Activated CD4-positive, alpha-beta T cell treated with anti-CD3 and anti-CD28 coated beads, Interleukin-2, amount 10 ng/mL, durations not matched to agents 7 days and 5 days (primary cell): ENCODE measurements around the gene IL3. TPM values are rescaled to one million over a fixed set of nuclear protein-coding genes. Genes with fewer than 3 reads are reported as not detected.
A peak's percentile ranks its signal among the peaks of the same experiment; 100 is the strongest.

Experiments used
- CTCF ChIA-PET: fragments of 350-600 bp; sonication (Branson Sonifier 250); formaldehyde crosslinking; loops from one replicate; lab custom pipeline; 2021; ENCODE audit warnings: antibody characterized with exemption; lab: Charles Lee
- POLR2A ChIA-PET: fragments of 350-600 bp; sonication (Branson Sonifier 250); formaldehyde crosslinking; loops from one replicate; lab custom pipeline; 2021; ENCODE audit warnings: antibody characterized with exemption; lab: Charles Lee
- DNase-seq: peaks from one replicate; pipeline ENCODE4 v3.0.0-alpha.2; 2020
- H3K27ac Mint-ChIP-seq: one replicate; pipeline ENCODE4 v1.8.0; 2021; ENCODE audit warnings: mild to moderate bottlenecking, moderate library complexity, mixed read lengths
- H3K27me3 Mint-ChIP-seq: one replicate; pipeline ENCODE4 v1.8.0; 2021; ENCODE audit warnings: mixed read lengths
- H3K36me3 Mint-ChIP-seq: one replicate; pipeline ENCODE4 v1.8.0; 2021; ENCODE audit warnings: low read depth, mixed read lengths
- H3K4me1 Mint-ChIP-seq: one replicate; pipeline ENCODE4 v1.8.0; 2021; ENCODE audit warnings: mixed read lengths
- H3K4me3 Mint-ChIP-seq: one replicate; pipeline ENCODE4 v1.8.0; 2021; ENCODE audit warnings: mild to moderate bottlenecking, moderate library complexity, mixed read lengths
- H3K9me3 Mint-ChIP-seq: one replicate; pipeline ENCODE4 v1.8.0; 2021; ENCODE audit warnings: mixed read lengths
- total RNA-seq, 2 experiments: library from RNA; stranded (reverse); gene quantifications; one replicate each; pipeline ENCODE4 v1.2.3, GENCODE V29; 2021

The IL3 gene
- total RNA-seq, 2 experiments from 2014 or later: 0.20 to 0.40 TPM

- no peak for DNase-seq
- H3K36me3 Mint-ChIP-seq: peaks cover 3% of the 10 kb centered on the region
- ChIA-PET CTCF (interaction anchor here (1.3 to 2.1 kb wide), 4 partner anchors 20 to 171 kb away, joined by 3 to 5 read pairs (median 4); partner anchors contain the start of gene CSF2), POLR2A (no interaction called here)
- H3K4me3 Mint-ChIP-seq: no peak overlapping the region
- no peak overlapping the region for H3K27ac Mint-ChIP-seq
- H3K9me3 Mint-ChIP-seq: peaks cover 4% of the 10 kb centered on the region
- H3K4me1 Mint-ChIP-seq: peaks cover 41% of the 10 kb centered on the region
- no peaks in the 10 kb centered on the region for H3K27me3 Mint-ChIP-seq
These were observed 34.6 kb downstream of the IL3 start for GRCh38 chr5:132095077-132095410.

GRCh38 chr5:132095424-132095972 is 35.0 kb downstream of the IL3 start:
- Mint-ChIP-seq H3K4me1 (peaks cover 41% of the 10 kb centered on the region), H3K9me3 (peaks cover 2% of the 10 kb centered on the region), H3K27ac (no peak overlapping the region), H3K36me3 (peaks cover 2% of the 10 kb centered on the region), H3K4me3 (no peak overlapping the region), H3K27me3 (no peaks in the 10 kb centered on the region)
- POLR2A ChIA-PET: no interaction called here
- DNase-seq: no peak
- CTCF ChIA-PET: interaction anchor here (1.3 to 1.8 kb wide), 4 partner anchors 9 to 85 kb away, joined by 3 to 5 read pairs (median 3); no protein-coding TSS in a partner anchor

- POLR2A ChIA-PET: no interaction called here
- Mint-ChIP-seq H3K27me3 (no peaks in the 10 kb centered on the region), H3K27ac (no peak overlapping the region), H3K36me3 (no peaks in the 10 kb centered on the region), H3K4me3 (no peak overlapping the region), H3K4me1 (peaks cover 52% of the 10 kb centered on the region), H3K9me3 (no peaks in the 10 kb centered on the region)
- CTCF ChIA-PET: interaction anchor here (0.5 to 2.1 kb wide), 10 partner anchors 9 to 84 kb away, joined by 3 to 7 read pairs (median 4); no protein-coding TSS in a partner anchor
- no peak for DNase-seq
These were observed 36.4 kb downstream of the IL3 start for GRCh38 chr5:132096904-132097303.

- ChIA-PET CTCF (interaction anchor here (0.5 to 2.1 kb wide), 5 partner anchors 10 to 26 kb away, joined by 3 to 7 read pairs (median 4); no protein-coding TSS in a partner anchor), POLR2A (no interaction called here)
- H3K4me3 Mint-ChIP-seq: no peak overlapping the region
These were observed 37.7 kb downstream of the IL3 start for GRCh38 chr5:132098151-132098594.

GRCh38 chr5:132098621-132099020 is 38.2 kb downstream of the IL3 start:
- DNase-seq: no peak
- H3K27me3 Mint-ChIP-seq: no peaks in the 10 kb centered on the region
- CTCF ChIA-PET: interaction anchor here (1.1 kb wide), 1 partner anchor 16 kb away, joined by 3 read pairs; no protein-coding TSS in a partner anchor
- H3K4me3 Mint-ChIP-seq: no peak overlapping the region
- H3K36me3 Mint-ChIP-seq: no peaks in the 10 kb centered on the region
- H3K27ac Mint-ChIP-seq: peak overlapping the region; percentile 57
- H3K4me1 Mint-ChIP-seq: peaks cover 69% of the 10 kb centered on the region
- POLR2A ChIA-PET: no interaction called here
- H3K9me3 Mint-ChIP-seq: no peaks in the 10 kb centered on the region

More at GRCh38 chr5:132098151-132098594, 37.7 kb downstream of the IL3 start:
- Mint-ChIP-seq H3K27ac (peak overlapping the region; percentile 51), H3K9me3 (no peaks in the 10 kb centered on the region), H3K4me1 (peaks cover 64% of the 10 kb centered on the region), H3K27me3 (no peaks in the 10 kb centered on the region), H3K36me3 (no peaks in the 10 kb centered on the region)
- no peak for DNase-seq

GRCh38 chr5:132099076-132099748 is 38.8 kb downstream of the IL3 start:
- Mint-ChIP-seq H3K27ac (peak overlapping the region; percentile 57), H3K27me3 (no peaks in the 10 kb centered on the region), H3K4me1 (peaks cover 71% of the 10 kb centered on the region), H3K4me3 (no peak overlapping the region), H3K36me3 (no peaks in the 10 kb centered on the region), H3K9me3 (no peaks in the 10 kb centered on the region)
- DNase-seq: peak; percentile 45
- ChIA-PET CTCF (no interaction called here), POLR2A (no interaction called here)

- DNase-seq: no peak
- no peak overlapping the region for H3K4me3 Mint-ChIP-seq
- CTCF ChIA-PET: no interaction called here
These were observed 39.5 kb downstream of the IL3 start for GRCh38 chr5:132099905-132100304.

GRCh38 chr5:132100672-132101261 is 40.3 kb downstream of the IL3 start:
- Mint-ChIP-seq H3K36me3 (peaks cover 4% of the 10 kb centered on the region), H3K27me3 (no peaks in the 10 kb centered on the region), H3K9me3 (no peaks in the 10 kb centered on the region), H3K27ac (peak overlapping the region; percentile 71), H3K4me3 (no peak overlapping the region), H3K4me1 (peaks cover 80% of the 10 kb centered on the region)
- CTCF ChIA-PET: no interaction called here
- POLR2A ChIA-PET: no interaction called here
- peak; percentile 24 for DNase-seq

More at GRCh38 chr5:132099905-132100304, 39.5 kb downstream of the IL3 start:
- no peaks in the 10 kb centered on the region for H3K9me3 Mint-ChIP-seq
- peaks cover 78% of the 10 kb centered on the region for H3K4me1 Mint-ChIP-seq
- no peaks in the 10 kb centered on the region for H3K27me3 Mint-ChIP-seq
- peak overlapping the region; percentile 47 for H3K27ac Mint-ChIP-seq
- H3K36me3 Mint-ChIP-seq: peaks cover 2% of the 10 kb centered on the region
- POLR2A ChIA-PET: no interaction called here

GRCh38 chr5:132101385-132101880 is 41.0 kb downstream of the IL3 start:
- peaks cover 6% of the 10 kb centered on the region for H3K36me3 Mint-ChIP-seq
- H3K4me3 Mint-ChIP-seq: no peak overlapping the region
- H3K27me3 Mint-ChIP-seq: no peaks in the 10 kb centered on the region
- peaks cover 82% of the 10 kb centered on the region for H3K4me1 Mint-ChIP-seq
- ChIA-PET CTCF (interaction anchor here (1.1 to 2.5 kb wide), 3 partner anchors 11 to 38 kb away, joined by 3 to 13 read pairs (median 4); no protein-coding TSS in a partner anchor), POLR2A (no interaction called here)
- peak overlapping the region; percentile 96 for H3K27ac Mint-ChIP-seq
- H3K9me3 Mint-ChIP-seq: no peaks in the 10 kb centered on the region
- no peak for DNase-seq

- Mint-ChIP-seq H3K27ac (peak overlapping the region; percentile 96), H3K4me3 (no peak overlapping the region), H3K4me1 (peaks cover 78% of the 10 kb centered on the region), H3K9me3 (no peaks in the 10 kb centered on the region), H3K27me3 (no peaks in the 10 kb centered on the region), H3K36me3 (peaks cover 6% of the 10 kb centered on the region)
- CTCF ChIA-PET: interaction anchor here (0.5 to 2.5 kb wide), 7 partner anchors 9 to 304 kb away, joined by 3 to 13 read pairs (median 3); no protein-coding TSS in a partner anchor
- no peak for DNase-seq
- POLR2A ChIA-PET: no interaction called here
These were observed 41.7 kb downstream of the IL3 start for GRCh38 chr5:132102101-132102701.

GRCh38 chr5:132102944-132103331 is 42.5 kb downstream of the IL3 start:
- Mint-ChIP-seq H3K27me3 (no peaks in the 10 kb centered on the region), H3K9me3 (peaks cover 4% of the 10 kb centered on the region), H3K27ac (peak overlapping the region; percentile 96), H3K4me3 (no peak overlapping the region), H3K36me3 (peaks cover 10% of the 10 kb centered on the region), H3K4me1 (peaks cover 78% of the 10 kb centered on the region)
- no peak for DNase-seq
- CTCF ChIA-PET: interaction anchor here (1.0 to 2.5 kb wide), 4 partner anchors 9 to 15 kb away, joined by 4 to 13 read pairs (median 6); no protein-coding TSS in a partner anchor
- POLR2A ChIA-PET: no interaction called here

GRCh38 chr5:132103332-132103951 is 43.0 kb downstream of the IL3 start:
- Mint-ChIP-seq H3K9me3 (peaks cover 5% of the 10 kb centered on the region), H3K4me1 (peaks cover 76% of the 10 kb centered on the region), H3K36me3 (peaks cover 13% of the 10 kb centered on the region), H3K27ac (peak overlapping the region; percentile 96), H3K4me3 (peak overlapping the region; percentile 49), H3K27me3 (no peaks in the 10 kb centered on the region)
- peak; percentile 85 for DNase-seq
- ChIA-PET CTCF (interaction anchor here (1.0 to 2.5 kb wide), 3 partner anchors 10 to 16 kb away, joined by 6 to 13 read pairs (median 6); no protein-coding TSS in a partner anchor), POLR2A (no interaction called here)
